HEK293T (cell line): ENCODE measurements around the gene ADISSP.

Experiments used
- FOXK2 ChIP-seq: fragments of 450-650 bp; IDR thresholded peaks from 2 replicates; pipeline ENCODE4 v1.6.1; 2016; ENCODE audit warnings: mild to moderate bottlenecking
- HDGF ChIP-seq: fragments of 450-650 bp; IDR thresholded peaks from 2 replicates; pipeline ENCODE4 v1.6.1; 2017; ENCODE audit warnings: antibody characterized with exemption, borderline replicate concordance
- NFRKB ChIP-seq: fragments of 450-650 bp; IDR thresholded peaks from 2 replicates; pipeline ENCODE4 v1.6.1; 2016; ENCODE audit warnings: mild to moderate bottlenecking, moderate library complexity
- SP1 ChIP-seq: fragments of 450-650 bp; IDR thresholded peaks from 2 replicates; pipeline ENCODE4 v1.6.1; 2017
- SUZ12 ChIP-seq: fragments of 450-650 bp; IDR thresholded peaks from 2 replicates; pipeline ENCODE4 v1.6.1; 2016; ENCODE audit warnings: mild to moderate bottlenecking
- ZNF384 ChIP-seq: fragments of 450-650 bp; IDR thresholded peaks from 2 replicates; pipeline ENCODE4 v1.6.1; 2016

- no peak for TF ChIP-seq SP1
- no peak for TF ChIP-seq ZNF384
- TF ChIP-seq FOXK2: no peak
- TF ChIP-seq NFRKB: no peak
- TF ChIP-seq HDGF: no peak
- TF ChIP-seq SUZ12: no peak
These were observed 17.6 kb downstream of the ADISSP start for GRCh38 chr20:3749689-3750531.
